ENCODE data around the gene CABLES2.

CABLES2 gene

DNA sequence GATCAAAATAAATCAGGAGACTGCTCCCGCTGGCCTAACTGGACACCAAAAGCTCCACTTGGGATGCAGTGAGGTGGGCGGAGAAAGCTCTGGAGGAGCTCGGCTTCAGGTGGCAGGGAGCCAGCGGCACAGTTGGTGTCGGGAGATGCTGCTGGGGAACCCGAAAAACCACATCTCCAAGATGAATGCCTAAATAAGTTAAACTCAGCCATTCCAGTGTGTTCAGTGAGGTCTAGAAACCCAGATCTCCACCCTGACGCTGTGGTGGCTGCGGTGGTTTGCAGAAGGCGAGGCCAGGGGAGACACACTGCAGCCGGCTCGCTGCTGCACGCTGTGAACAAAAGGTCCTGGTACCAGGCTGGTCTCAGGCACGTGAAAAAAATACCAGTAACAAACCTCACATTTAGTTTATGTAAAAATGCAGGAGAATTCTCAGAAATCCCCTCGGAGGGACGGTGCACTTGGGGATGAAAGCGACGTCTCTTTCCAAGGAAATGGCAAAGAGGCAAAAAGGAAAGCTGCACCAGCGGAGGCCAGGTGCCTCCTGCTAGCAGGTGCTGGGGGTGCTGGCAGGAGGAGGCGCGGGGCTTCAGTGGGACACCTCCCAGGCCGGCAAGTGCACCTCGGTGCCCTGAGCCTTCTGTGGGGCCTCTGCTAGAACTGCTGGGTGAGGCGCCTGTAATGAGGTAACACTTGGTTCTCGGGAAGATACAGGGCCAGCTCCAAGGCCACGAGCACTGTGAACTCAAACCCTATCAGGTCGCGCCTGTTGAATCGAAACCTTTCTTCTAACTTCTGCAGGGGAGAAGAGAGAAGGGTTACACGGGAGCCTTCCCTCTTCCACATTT lies 16.5 kb downstream of the CABLES2 start:
- Mint-ChIP-seq H3K27ac (peak overlapping the region; percentile 96), H3K4me1 (peaks cover 35% of the 10 kb centered on the region), H3K9me3 (no peaks in the 10 kb centered on the region), H3K27me3 (ENCODE audit: low read depth, poor library complexity) (peaks cover 4% of the 10 kb centered on the region), H3K4me3 (no peak overlapping the region), H3K36me3 (ENCODE audit: low read depth) (peaks cover 31% of the 10 kb centered on the region)
- DNase-seq: no peak
- TF ChIP-seq, protein P1, sequence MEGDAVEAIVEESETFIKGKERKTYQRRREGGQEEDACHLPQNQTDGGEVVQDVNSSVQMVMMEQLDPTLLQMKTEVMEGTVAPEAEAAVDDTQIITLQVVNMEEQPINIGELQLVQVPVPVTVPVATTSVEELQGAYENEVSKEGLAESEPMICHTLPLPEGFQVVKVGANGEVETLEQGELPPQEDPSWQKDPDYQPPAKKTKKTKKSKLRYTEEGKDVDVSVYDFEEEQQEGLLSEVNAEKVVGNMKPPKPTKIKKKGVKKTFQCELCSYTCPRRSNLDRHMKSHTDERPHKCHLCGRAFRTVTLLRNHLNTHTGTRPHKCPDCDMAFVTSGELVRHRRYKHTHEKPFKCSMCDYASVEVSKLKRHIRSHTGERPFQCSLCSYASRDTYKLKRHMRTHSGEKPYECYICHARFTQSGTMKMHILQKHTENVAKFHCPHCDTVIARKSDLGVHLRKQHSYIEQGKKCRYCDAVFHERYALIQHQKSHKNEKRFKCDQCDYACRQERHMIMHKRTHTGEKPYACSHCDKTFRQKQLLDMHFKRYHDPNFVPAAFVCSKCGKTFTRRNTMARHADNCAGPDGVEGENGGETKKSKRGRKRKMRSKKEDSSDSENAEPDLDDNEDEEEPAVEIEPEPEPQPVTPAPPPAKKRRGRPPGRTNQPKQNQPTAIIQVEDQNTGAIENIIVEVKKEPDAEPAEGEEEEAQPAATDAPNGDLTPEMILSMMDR (IDR thresholded peaks at IDR 0.05): no peak

- no peak for DNase-seq
- no peak overlapping the region for H3K4me3 Mint-ChIP-seq
- H3K9me3 Mint-ChIP-seq: no peaks in the 10 kb centered on the region
- peaks cover 8% of the 10 kb centered on the region for H3K27me3 Mint-ChIP-seq (ENCODE audit: low read depth, poor library complexity)
- peak overlapping the region; percentile 96 for H3K27ac Mint-ChIP-seq
- TF ChIP-seq, protein P1 (IDR thresholded peaks at IDR 0.05): no peak
- H3K4me1 Mint-ChIP-seq: peaks cover 43% of the 10 kb centered on the region
- peaks cover 31% of the 10 kb centered on the region for H3K36me3 Mint-ChIP-seq (ENCODE audit: low read depth)
Observed at GRCh38 chr20:62389601-62390087, 17.4 kb downstream of the CABLES2 start.

DNA sequence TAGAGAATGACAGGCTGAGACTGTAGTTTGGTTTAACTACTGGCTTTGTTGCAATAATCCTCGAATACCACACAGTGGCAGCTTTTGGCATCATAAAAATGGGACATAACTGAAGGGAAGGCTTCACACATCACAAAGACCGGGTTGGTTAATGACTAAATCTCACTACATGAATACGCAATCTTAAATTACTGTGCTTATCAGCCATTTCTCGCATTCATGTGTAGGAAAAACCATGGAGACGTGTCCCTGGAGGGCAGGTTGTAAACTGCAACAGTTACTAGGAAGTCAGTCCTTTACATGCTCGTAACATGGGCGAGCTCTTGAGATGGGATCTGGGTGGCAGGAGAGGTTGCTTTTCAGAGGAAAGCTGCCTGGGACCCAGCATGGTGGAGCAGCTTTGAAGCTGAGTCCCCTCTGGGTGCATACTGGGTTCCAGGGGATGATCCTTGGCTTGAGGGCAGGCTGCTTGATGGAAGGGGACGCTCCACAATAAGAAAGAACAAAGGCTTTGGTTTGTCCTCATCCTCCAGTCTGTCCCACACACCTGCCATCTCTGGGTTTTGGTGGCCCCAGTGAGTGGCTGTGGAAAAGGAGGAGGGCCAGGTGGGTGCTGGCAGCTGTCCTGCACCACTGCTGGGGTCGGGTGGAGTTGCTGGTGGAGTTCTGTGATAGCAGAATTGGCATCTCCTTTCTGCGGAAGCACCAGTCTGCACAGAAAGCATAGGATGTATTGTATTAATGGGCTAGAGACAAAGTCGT lies 18.1 kb downstream of the CABLES2 start:
- no peak for DNase-seq
- Mint-ChIP-seq H3K27me3 (ENCODE audit: low read depth, poor library complexity) (peaks cover 8% of the 10 kb centered on the region), H3K36me3 (ENCODE audit: low read depth) (peaks cover 31% of the 10 kb centered on the region), H3K4me1 (peaks cover 48% of the 10 kb centered on the region), H3K4me3 (peak overlapping the region; percentile 96), H3K9me3 (no peaks in the 10 kb centered on the region), H3K27ac (peak overlapping the region; percentile 80)
- TF ChIP-seq, protein P1 (IDR thresholded peaks at IDR 0.05): no peak

GRCh38 chr20:62387933-62388635 lies 19.0 kb downstream of the CABLES2 start:
- Mint-ChIP-seq H3K9me3 (no peaks in the 10 kb centered on the region), H3K4me1 (peaks cover 48% of the 10 kb centered on the region), H3K4me3 (peak overlapping the region; percentile 96), H3K27ac (peak overlapping the region; percentile 84), H3K36me3 (ENCODE audit: low read depth) (peaks cover 31% of the 10 kb centered on the region), H3K27me3 (ENCODE audit: low read depth, poor library complexity) (peaks cover 8% of the 10 kb centered on the region)
- TF ChIP-seq, protein P1 (IDR thresholded peaks at IDR 0.05): no peak
- no peak for DNase-seq

GRCh38 chr20:62387219-62387913 lies 19.7 kb downstream of the CABLES2 start:
- no peak for DNase-seq
- Mint-ChIP-seq H3K9me3 (no peaks in the 10 kb centered on the region), H3K27me3 (ENCODE audit: low read depth, poor library complexity) (peaks cover 8% of the 10 kb centered on the region), H3K36me3 (ENCODE audit: low read depth) (peaks cover 37% of the 10 kb centered on the region), H3K4me1 (peaks cover 53% of the 10 kb centered on the region), H3K27ac (peak overlapping the region; percentile 84), H3K4me3 (peak overlapping the region; percentile 96)
- TF ChIP-seq, protein P1 (IDR thresholded peaks at IDR 0.05): no peak

Measured in nephron progenitor cell (in vitro differentiated cells).